Lung (tissue), 12 donors: ENCODE measurements around the gene CCHCR1. TPM values are rescaled to one million over a fixed set of nuclear protein-coding genes. Genes with fewer than 3 reads are reported as not detected.
A peak's percentile ranks its signal among the peaks of the same experiment; 100 is the strongest.

Experiments used
- ATAC-seq: fragments of 200-7000 bp; cut with Tn5 transposase; one replicate; pipeline ENCODE4 v1.9.1; 2020; ENCODE audit warnings: moderate number of reproducible peaks; ENCODE audit not compliant: insufficient read depth, low FRiP score
- DNase-seq, 3 donors: peaks; one replicate each; pipeline ENCODE4 v3.0.0-alpha.2; 2013 to 2017
- H3K27ac ChIP-seq, 2 donors: one replicate each; pipeline ENCODE4 v1.5.1; 2013; ENCODE audit warnings: mild to moderate bottlenecking in 2 of 2, moderate library complexity in 2 of 2, control low read depth in 1 of 2, inconsistent platforms in 1 of 2, low read depth in 1 of 2, low read length in 1 of 2
- H3K27me3 ChIP-seq, 3 donors: one replicate each; pipeline ENCODE4 v1.5.1; 2013; ENCODE audit warnings: low read length in 2 of 3; ENCODE audit not compliant: control insufficient read depth in 3 of 3, insufficient read depth in 3 of 3
- H3K36me3 ChIP-seq, 4 donors: one replicate each; pipeline ENCODE4 v1.5.1; 2013; ENCODE audit warnings: low read length in 4 of 4, mild to moderate bottlenecking in 1 of 4, moderate library complexity in 1 of 4; ENCODE audit not compliant: control insufficient read depth in 4 of 4, insufficient read depth in 4 of 4
- H3K4me1 ChIP-seq, 5 donors: one replicate each; pipeline ENCODE4 v1.5.1; 2013; ENCODE audit warnings: low read length in 5 of 5, mild to moderate bottlenecking in 2 of 5, moderate library complexity in 1 of 5; ENCODE audit not compliant: control insufficient read depth in 5 of 5, insufficient read depth in 5 of 5
- H3K4me3 ChIP-seq: one replicate; pipeline ENCODE4 v1.5.1; 2013; ENCODE audit warnings: mild to moderate bottlenecking, control low read depth, moderate library complexity
- H3K9ac ChIP-seq, 2 donors: one replicate each; pipeline ENCODE4 v1.5.1; 2013; ENCODE audit warnings: low read length in 2 of 2, control low read depth in 1 of 2; ENCODE audit not compliant: insufficient read depth in 1 of 2
- H3K9me3 ChIP-seq, 4 donors: one replicate each; pipeline ENCODE4 v1.5.1; 2013; ENCODE audit warnings: low read length in 3 of 4, mild to moderate bottlenecking in 1 of 4, moderate library complexity in 1 of 4; ENCODE audit not compliant: control insufficient read depth in 4 of 4, insufficient read depth in 3 of 4
- CTCF ChIP-seq: IDR thresholded peaks from 2 replicates; pipeline ENCODE4 v1.5.1; 2012; ENCODE audit warnings: mild to moderate bottlenecking; ENCODE audit errors: control extremely low read depth, extremely low read depth
- WGBS, 2 donors: extraction: QIAGEN DNeasy Blood & Tissue Kit; methylation state at CpG; one replicate each; pipeline ENCODE4 v1.1.7; 2013; 5-methylcytosine and 5-hydroxymethylcytosine counted together
- polyA plus RNA-seq, 2 donors: library from polyadenylated mRNA; stranded (reverse); fragments of 200-250 nt; gene quantifications; one replicate each; pipeline ENCODE4 v1.2.1, GENCODE V29; 2013
- total RNA-seq, 2 donors: library from RNA; depleted of rRNA in 1 of 2; stranded (reverse); fragments of >200 nt in 1 of 2; gene quantifications; one replicate each; pipeline ENCODE4 v1.2.1, GENCODE V29; 2014 to 2021
- donor health status: control.
- donor health status: control.
- donor health status: Bipolar disorder and iron deficiency.
- donor health status: healthy.
- donor health status: DM: yes; HTN: yes; CAD: no.

Gene CCHCR1
- total and polyA plus RNA-seq, 4 donors, result 11.0 to 32.8 (median 17.2) TPM

- Histone ChIP-seq H3K4me1 (peaks cover 0 to 18% (median 0%) of the 10 kb centered on the region in 5 donors), H3K9ac (no peak within 1 kb of the TSS), H3K9me3 (no peaks in the 10 kb centered on the region), H3K36me3 (no peaks in the 10 kb centered on the region), H3K27me3 (peaks cover 0 to 11% (median 9%) of the 10 kb centered on the region in 3 donors), H3K4me3 (no peak within 1 kb of the TSS), H3K27ac (peak within 1 kb of the TSS in 1 of 2 donors; percentile 71)
- WGBS, 2 donors, result 26 to 37% methylated on average over 3 of the region's 3 CpGs
- DNase-seq (peak in 1 of 3 donors; percentile 16), ATAC-seq (peak; percentile 86)
- TF ChIP-seq CTCF, result no peak
Measured at GRCh38 chr6:31114541-31114878, 43.1 kb downstream of the CCHCR1 start, which contains the start of gene PSORS1C1. Gene PSORS1C1 (plus strand): TSS chr6:31114800. CDS start chr6:31129633, 14,833 bp downstream.

- H3K9ac ChIP-seq, result no peak overlapping the region
- H3K4me3 ChIP-seq, result no peak overlapping the region
- no peaks in the 10 kb centered on the region for H3K9me3 ChIP-seq
- DNase-seq, result no peak
- peaks cover 0 to 11% (median 10%) of the 10 kb centered on the region in 3 donors for H3K27me3 ChIP-seq
- no peak for ATAC-seq
- peak overlapping the region in 1 of 2 donors; percentile 71 for H3K27ac ChIP-seq
- H3K4me1 ChIP-seq, result peaks cover 0 to 18% (median 0%) of the 10 kb centered on the region in 5 donors
- no peak for TF ChIP-seq CTCF
- H3K36me3 ChIP-seq, result no peaks in the 10 kb centered on the region
- 59 to 77% methylated on average over 7 of the region's 7 CpGs for WGBS, 2 donors
Measured at GRCh38 chr6:31113861-31114540, 43.6 kb downstream of the CCHCR1 start.

- no peak within 1 kb of the TSS for H3K9ac ChIP-seq
- H3K4me3 ChIP-seq, result no peak within 1 kb of the TSS
- 91 to 92% methylated on average over 5 of the region's 5 CpGs for WGBS, 2 donors
- H3K36me3 ChIP-seq, result no peaks in the 10 kb centered on the region
- DNase-seq, result no peak
- no peak for ATAC-seq
- TF ChIP-seq CTCF, result no peak
- H3K9me3 ChIP-seq, result no peaks in the 10 kb centered on the region
- peaks cover 0 to 18% (median 0%) of the 10 kb centered on the region in 5 donors for H3K4me1 ChIP-seq
- no peak within 1 kb of the TSS for H3K27ac ChIP-seq
- peaks cover 0 to 11% (median 10%) of the 10 kb centered on the region in 3 donors for H3K27me3 ChIP-seq
Measured at GRCh38 chr6:31112478-31112877, 45.1 kb downstream of the CCHCR1 start, which contains the start of gene C6orf15. Gene C6orf15 (minus strand): TSS chr6:31112575. CDS start chr6:31112555, 20 bp downstream.
